HG03196 (cell line): ENCODE data around the gene YJU2.
"Not testable (repeated sequence)": the region's sequence is repeated elsewhere in the genome, so short reads cannot be mapped to it uniquely, and the experiment has no call there.

Source experiments
- ATAC-seq: cut with Tn5 transposase; IDR thresholded peaks from one replicate; pipeline ENCODE4 v1.9.1; 2021; ENCODE audit not compliant: unreplicated experiment

Gene YJU2

DNA sequence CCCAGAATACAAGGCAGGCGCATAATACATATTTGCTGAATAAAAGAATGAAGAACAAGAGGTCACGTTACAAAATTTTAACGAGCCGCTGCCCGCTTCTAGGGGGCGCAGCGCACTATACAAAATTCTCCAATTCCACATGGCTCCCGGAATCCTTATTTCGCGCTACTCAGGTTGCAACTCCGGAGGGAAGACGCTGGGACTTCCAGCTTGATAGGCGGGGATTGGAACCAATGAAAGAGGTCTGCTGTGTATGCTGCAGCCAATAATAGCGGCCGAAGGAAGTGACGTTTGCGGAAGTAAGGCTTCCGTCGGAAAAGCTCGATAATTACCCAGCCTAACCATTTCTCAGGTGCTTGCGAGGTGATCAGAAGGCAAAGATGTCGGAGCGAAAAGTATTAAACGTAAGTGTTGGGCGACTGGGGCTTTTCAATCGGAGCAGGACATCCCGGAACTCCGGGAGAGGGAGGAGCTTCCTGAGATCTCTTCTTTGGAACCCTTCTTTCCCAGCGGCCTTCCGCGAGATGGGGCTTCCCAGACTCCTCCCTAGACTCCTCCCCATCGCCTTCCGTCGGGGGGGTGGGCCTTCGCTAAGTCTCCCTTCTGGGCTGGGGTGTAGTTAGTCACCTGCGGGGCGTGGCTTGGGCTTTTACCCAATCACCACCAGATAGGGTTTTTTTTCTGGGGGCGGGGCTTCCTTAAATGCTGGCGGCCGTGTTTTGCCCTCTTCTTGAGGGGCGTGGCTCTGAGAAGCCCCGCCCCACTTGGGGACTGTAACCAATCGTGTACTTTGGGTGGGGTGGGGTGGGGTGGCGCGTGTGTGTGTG, at the start of gene YJU2:
Gene YJU2, plus strand, starts transcription at position 314 of the 827 bp plus-strand sequence. Its CDS starts 67 bp downstream, at position 381.
- peak; percentile 84 for ATAC-seq

DNA sequence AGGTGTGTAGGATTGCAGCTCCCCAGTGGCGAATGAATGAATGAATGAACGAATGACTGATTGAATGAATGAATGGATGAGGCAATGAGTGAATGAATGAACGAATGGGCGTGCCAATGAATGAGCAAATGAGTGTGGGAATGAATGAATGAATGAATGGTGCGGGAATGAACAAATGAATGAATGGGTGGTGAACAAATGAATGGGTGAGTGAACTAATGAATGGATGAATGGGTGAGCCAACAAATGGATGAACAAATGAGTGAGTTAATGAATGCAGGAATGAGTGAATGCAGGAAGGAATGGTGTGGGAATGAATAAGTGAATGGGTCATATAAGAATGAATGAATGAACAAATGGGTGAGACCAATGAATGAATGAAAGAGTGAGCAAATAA, 49.7 kb upstream of the YJU2 start:
- no peak for ATAC-seq

GRCh38 chr19:4197625-4198466, 49.0 kb upstream of the YJU2 start:
- no peak for ATAC-seq

GRCh38 chr19:4198467-4199126, 48.3 kb upstream of the YJU2 start:
- no peak for ATAC-seq

GRCh38 chr19:4199699-4200293, 47.1 kb upstream of the YJU2 start:
- no peak for ATAC-seq

DNA sequence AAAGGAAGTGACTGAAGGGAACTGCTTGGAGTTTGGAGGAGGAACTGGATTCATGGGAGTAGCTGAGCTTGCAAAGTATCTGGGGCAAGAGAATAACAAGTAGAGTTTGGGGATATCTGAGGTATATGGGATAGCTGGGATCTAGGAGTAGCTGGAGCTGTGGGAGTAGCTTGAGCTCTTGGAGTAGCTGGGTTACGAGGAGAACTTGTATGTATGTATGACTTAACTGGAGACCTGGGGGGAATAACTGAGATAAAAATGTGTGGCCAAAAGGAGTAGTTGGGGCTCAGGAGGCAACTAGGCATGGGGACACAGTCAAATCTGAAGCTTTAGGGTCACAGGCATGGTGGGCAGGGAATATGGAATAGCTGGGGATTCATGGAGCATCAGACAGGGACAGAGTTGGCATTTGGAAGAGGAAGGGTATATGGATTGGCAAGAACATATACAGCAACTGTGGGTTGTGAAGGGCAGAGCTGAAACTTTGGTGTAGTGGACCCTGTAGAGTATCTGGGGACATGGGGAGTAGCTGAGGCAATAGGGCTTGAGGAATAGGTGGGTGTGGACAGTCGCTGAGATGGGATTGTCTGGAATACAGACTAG, 45.8 kb upstream of the YJU2 start:
- no peak for ATAC-seq

- no peak for ATAC-seq
Observed at GRCh38 chr19:4201798-4202197, 45.1 kb upstream of the YJU2 start.

- no peak for ATAC-seq
Observed at GRCh38 chr19:4206818-4207484, 39.9 kb upstream of the YJU2 start.

GRCh38 chr19:4208385-4209094, 38.3 kb upstream of the YJU2 start:
- ATAC-seq, result no peak

DNA sequence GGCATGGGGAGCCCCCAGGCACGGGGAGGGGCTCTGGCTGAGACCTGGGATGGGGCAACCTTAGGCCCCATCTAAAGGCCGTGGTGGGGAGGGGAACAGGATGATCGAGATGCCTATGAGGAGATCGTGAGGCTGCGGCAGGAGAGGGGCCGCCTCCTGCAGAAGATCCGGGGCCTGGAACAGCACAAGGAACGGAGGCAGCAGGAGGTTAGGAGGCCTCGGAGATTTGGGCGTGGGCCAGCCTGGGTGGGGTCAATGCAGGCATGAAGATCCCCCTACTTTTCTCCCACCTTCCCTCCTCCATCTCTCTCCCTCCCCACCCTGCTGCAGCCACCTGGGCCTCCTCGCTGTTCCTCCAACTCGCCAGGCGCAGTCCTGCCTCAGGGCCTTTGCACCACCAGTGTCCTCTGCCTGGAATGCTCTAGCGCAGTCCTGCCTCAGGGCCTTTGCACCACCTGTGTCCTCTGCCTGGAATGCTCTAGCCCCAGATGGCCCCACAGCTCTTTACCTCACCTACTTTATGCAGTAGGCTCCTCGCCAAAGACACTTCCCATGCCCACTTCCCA, 36.6 kb upstream of the YJU2 start:
- ATAC-seq, result no peak

DNA sequence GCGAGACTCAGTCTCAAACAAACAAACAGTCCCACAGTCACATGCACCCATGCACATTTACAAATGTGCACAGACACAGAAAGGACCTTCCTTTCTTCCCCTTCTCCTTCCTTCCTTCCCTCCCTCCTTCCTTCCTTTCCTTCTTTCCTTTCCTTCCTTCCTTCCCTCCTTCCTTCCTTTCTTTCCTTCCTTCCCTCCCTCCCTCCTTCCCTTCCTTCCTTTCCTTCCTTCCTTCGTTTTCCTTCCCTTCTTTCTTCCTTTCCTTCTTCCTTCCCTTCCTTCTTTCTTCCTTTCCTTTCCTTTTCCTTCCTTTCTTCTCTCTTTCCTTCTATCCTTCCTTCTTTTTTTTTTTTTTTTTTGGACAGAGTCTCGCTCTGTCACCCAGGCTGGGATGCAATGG, 33.8 kb upstream of the YJU2 start:
- no peak for ATAC-seq

DNA sequence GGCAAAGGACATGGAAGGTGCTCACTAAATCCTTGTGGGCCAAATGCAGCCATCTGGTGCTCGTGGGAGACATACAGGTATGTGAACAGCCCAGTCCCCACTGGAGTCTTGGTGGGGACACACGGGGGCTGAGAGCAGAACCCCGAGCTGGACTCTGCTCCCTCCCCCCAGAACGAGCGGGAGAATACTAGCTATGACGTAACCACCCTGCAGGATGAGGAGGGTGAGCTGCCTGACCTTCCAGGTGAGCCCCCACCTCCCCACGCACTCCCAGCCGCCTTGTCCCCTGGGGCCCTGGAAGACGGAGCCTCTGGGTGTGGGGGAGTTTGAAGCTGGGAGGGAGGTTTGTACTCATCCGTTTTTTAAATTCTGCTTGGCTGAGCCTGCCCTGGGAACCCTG, 31.1 kb upstream of the YJU2 start:
- no peak for ATAC-seq

DNA sequence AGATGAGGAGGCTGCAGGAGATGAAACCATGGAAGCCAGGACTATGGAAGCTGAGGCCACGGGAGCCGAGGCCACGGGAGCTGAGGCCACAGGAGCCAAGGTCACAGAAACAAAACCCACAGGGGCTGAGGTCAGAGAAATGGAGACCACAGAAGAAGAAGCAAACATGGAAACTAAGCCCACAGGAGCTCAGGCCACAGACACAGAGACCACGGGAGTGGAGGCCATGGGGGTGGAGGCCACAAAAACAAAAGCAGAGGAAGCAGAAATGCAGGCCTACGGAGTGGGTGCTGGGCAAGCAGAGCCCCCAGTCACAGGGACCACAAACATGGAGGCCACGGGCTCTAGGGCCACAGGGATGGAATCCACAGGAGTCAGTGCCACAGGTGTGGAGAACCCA, 30.0 kb upstream of the YJU2 start:
- no peak for ATAC-seq

- ATAC-seq, result no peak
Observed at GRCh38 chr19:4217429-4218264, 29.2 kb upstream of the YJU2 start.

DNA sequence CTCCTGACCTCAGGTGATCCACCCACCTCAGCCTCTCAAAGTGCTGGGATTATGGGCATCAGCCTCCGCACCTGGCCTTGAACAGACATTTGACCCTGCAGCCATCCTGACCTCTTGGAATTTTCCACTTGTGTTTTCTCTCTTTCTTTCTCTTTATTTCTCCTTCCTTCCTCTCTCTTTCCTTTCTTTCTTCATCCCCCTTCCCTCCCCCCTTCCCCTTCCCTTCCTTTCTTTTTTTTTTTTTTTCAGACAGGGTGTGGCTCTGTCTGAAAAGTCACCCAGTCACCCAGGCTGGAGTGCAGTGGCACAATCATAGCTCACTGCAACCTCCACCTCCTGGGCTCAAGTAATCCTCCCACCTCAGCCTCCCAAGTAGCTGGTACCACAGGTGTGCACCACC, 28.4 kb upstream of the YJU2 start:
- ATAC-seq, result not testable (repeated sequence)

- no peak for ATAC-seq
Observed at GRCh38 chr19:4220188-4220587, 26.7 kb upstream of the YJU2 start.

GRCh38 chr19:4224470-4224869, 22.4 kb upstream of the YJU2 start:
- no peak for ATAC-seq

- ATAC-seq, result no peak
Observed at GRCh38 chr19:4225885-4226284, 21.0 kb upstream of the YJU2 start.
